Measurements from ENCODE around the gene VTI1B. TPM values are rescaled to one million over a fixed set of nuclear protein-coding genes. Genes with fewer than 3 reads are reported as not detected.
"Not testable (repeated sequence)": the region's sequence is repeated elsewhere in the genome, so short reads cannot be mapped to it uniquely, and the experiment has no call there.

VTI1B gene
- polyA plus RNA-seq, 1 donor: 79.0 TPM

DNA sequence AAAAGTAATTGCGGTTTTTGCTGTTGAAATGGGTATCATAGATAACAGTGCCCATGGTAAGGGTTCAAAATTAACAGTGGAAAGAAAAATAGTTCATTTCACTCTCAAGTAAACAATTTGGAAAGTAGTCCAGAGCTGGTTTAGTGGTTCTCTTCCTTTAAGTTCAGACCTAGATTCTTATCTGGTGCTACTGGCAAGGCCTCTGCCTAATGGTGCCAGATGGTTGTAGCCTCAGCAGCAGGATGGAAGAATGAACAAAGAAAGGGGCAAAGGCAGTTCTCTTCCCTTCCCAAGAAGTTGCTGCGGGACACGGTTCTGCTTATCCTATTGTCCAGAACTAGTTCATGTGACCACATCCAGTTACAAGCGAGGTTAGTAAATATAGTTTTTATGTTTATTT is 44.2 kb downstream of the VTI1B start:
- no peak for DNase-seq (ENCODE audit: low read depth)

DNA sequence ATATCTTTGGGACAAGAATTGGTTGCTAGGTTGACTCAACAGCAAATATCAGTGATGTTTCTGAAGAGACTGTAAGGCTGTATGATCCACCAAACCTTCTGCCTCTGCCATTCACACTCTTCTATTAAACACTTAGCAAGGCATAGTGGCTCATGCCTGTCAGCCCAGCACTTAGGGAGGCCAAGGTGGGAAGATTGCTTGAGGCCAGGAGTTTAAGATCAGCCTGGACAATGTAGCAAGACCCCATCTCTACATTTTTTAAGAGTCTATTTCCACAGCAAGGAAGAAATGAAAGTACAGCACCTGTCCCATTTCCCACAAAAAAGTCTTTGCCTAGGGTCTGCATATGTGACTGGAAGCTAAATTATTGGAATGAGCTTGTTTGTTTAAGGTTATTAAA is 46.9 kb downstream of the VTI1B start:
- DNase-seq (ENCODE audit: low read depth): no peak

DNA sequence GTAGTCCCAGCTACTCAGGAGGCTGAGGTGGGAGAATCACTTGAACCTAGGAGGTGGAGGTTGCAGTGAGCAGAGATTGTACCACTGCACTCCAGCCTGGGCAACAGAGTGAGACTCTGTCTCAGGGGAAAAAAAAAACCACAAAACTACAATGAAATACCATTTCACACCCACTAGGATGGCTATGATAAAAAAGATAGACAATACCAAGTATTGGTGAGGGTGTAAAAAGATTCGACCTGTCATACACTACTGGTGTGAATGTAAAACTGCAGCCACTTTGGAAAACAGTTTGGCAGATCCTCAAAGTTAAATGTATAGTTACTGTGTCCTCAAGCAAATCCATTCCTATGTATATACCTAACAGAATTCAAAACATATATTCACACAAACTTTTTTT is 48.3 kb downstream of the VTI1B start:
- not testable (repeated sequence) for DNase-seq (ENCODE audit: low read depth)

DNA sequence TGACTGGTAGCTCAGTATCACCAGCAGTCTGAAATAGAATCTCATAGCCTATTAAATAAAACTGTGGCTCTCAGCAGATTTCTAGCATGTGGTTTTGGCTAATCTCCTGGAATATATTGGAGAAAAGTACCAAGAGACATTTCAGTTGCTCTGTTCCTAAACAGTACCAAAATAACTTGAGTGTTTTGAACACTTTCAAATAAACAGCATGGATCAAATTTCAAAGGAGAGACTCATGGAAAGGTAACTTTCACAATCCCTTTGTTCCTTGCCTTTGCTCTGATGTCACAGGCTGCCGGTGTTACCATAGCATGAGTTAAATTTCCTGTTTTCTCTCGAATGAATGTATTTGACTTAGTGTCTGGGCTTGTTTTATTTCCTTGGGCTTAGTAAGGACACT is 51.3 kb downstream of the VTI1B start:
- no peak for DNase-seq (ENCODE audit: low read depth)

DNA sequence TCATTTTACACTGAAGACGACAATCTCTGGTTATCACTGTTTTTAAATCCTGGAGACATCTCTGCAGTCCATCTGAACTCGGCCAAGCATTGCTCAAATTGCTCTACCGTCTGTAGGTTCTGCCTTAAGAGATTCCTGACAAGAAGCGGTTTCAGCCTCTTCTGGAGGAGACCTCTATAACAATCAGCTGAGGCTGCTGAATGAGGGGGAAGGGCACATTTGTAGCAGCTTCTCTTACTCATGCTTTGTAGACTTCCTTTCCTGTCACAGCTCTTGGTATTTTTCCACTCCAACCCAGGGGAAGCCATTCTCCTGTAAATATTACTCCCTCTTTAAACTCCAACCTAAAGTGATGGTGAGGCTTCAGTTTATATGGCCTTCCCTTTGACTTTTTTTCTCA is 51.8 kb downstream of the VTI1B start:
- DNase-seq (ENCODE audit: low read depth): no peak

DNA sequence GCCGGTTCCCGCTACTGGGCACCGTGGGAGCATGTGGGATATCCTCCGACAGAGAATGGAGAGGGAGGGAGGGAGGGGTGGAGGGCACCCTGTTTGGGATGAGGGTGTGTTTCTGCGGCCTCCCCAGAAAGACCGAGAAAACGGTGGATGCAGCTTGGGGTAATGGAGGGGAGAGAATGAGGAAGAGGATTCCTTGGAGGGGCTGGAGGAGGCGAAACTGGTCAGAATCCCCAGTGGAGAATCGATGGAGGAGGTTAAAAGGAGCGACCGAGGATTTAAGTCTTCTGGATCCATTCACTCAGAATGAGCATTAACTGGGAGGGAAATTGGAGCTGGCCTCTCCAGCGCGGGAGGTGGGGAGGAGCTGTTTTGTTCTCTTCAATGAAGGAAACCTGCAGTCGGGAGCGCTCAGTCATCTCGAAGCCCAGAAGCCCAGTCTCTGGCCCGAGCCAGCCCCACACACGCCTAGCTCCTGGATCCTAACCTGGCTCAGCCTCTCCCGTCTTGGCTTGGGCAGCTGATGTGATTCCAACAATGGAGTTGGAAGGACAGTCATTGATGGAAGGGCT is 54.1 kb downstream of the VTI1B start:
- no peak for DNase-seq (ENCODE audit: low read depth)

DNA sequence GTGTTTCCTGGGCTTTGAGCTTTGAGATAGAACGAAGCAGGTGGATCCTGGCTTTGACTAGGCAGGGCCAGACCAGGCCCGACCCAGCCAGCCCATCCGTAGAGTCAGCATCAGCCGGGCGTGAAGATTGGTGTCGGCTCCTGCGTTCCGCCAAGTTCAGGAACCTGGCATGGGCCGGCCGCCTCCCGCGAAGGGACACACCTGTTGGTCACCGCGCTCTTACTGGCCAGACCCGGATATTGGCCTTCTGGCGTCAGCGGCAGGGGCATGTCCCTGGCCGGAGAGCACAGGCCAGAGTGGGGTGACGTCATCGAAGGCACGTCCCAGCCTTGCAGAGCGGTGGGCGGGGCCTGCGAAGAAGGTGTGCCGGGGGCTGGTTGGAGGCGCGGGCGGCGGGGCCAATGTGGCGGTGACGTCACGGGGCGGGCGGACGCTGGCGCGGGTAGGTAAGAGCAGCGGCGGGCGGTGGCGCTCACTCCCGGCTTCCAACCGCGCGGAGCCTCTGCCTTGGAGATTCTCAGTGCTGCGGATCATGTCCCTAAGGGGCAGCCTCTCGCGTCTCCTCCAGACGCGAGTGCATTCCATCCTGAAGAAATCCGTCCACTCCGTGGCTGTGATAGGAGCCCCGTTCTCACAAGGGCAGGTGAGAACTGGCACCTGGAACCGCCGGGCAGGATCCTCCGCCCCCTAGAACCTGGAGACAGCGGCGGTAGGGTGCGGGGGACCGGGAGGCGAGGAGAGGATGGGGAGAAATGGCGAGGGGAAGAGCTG is 54.8 kb downstream of the VTI1B start, which contains the start of gene ARG2:
Gene ARG2 (plus strand): TSS at position 475 of the 771 bp plus-strand sequence. CDS start 58 bp downstream, at position 533.
- no peak for DNase-seq (ENCODE audit: low read depth)

DNA sequence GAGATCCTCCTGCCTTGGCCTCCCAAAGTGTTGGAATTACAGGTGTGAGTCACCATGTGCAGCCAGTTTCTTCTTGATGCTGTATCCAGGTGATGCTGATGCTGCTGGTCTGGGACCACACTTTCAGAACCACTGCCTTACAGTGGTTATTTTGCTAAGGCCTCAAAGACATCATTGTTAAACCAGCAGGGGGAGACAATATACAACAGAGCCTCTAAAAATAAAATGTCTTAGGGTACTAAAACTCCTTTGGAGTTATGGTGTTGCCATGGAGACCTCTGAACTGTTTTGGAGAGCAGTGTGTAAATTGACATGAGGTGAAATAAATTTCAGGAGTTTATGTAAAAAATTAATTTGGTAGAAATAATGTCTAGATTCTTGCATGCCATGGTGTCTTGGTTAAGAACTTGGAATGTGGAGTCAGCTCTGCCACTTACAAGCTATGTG is 55.8 kb downstream of the VTI1B start:
- peak; percentile 67 for DNase-seq (ENCODE audit: low read depth)

DNA sequence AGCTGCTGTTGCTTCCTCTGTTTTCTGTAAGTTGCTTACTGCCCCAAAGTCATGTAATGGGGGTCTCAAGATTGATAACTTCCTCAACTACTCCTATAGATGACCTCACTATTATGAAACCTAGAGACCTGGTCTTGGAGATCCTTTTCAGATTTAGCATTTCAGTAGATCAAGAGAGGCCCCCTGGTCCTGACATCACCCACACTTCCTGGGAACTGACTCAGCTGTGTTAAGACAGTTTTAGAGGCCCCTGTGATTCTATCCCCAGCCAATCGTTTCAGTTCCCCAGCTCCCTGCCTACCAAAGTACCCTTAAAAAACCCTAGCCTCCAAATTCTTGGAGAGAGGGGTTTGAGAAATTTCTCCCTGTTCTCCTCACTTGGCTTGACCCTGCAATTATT is 63.9 kb downstream of the VTI1B start:
- DNase-seq (ENCODE audit: low read depth): no peak

DNA sequence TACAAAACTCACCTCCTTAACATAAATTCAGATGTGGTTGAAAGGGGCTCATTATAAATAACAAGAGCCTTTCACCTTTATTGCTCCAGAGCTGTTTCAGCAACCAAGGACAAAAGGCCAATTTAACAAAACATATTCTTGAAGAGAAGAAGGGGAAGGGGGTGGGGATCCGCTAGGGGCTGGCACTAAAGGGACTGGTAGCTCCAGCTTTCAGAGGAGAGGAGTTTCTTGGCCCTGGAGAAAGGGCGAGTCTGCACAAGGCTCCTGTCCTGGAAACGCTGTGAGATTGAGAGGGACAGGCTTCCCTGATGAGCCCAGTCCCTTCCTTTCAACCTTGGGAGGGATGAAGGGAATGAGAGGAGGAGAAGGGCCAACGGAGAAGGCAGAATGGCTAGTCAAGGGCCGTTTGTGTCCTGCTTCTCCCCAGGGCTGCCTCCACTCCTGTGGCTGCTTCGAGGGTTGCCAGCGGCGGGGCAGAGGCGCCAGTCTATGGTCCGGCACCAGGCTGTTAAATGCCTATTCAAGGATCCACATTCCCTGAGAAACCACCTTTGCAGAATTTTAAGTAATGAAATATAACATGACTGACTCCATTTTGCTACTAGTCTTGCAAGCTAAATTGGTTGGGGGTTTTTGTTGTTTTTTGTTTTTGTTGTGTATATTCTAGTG is 64.7 kb downstream of the VTI1B start:
- no peak for DNase-seq (ENCODE audit: low read depth)

DNA sequence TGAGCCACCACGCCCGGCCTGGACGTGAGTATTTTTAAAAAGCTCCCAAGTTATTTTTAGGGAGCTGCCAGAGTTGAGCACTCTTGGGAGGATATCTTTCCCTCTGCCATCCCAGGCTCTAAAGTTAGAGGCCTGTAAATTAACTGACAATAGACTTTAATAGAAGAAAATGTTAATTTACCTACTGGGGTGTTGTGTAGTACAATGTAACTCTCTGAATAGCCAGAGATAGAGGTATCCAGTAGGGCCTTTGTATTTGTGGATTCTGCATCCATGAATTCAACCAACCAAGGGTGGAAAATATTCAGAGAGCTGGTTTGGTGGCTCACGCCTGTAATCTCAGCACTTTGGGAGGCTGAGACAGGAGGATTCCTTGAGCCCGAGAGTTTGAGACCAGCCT is 66.8 kb downstream of the VTI1B start:
- no peak for DNase-seq (ENCODE audit: low read depth)

DNA sequence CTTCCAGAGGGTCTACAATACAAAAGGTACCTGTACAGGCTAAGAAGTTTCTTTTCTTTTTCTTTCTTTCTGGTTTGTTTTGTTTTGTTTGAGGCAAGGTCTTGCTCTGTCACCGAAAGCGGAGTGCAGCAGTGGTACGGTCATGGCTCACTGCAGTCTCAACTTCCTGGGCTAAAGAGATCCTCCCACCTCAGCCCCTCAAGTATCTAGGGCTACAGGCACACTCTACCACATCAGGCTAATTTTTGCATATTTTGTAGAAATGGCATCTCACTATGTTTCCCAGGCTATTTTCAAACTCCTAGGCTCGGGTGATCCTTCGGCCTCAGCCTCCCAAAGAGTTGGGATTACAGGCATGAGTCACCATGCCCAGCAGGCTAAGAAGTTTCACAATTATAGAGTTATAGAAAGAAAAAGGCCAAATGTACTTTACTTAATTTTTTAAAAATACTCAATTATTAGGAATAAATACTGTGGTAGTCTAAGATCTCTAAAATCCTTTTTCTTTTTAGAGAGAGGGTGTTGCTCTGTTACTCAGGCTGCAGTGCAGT is 71.4 kb downstream of the VTI1B start:
- DNase-seq (ENCODE audit: low read depth): no peak

DNA sequence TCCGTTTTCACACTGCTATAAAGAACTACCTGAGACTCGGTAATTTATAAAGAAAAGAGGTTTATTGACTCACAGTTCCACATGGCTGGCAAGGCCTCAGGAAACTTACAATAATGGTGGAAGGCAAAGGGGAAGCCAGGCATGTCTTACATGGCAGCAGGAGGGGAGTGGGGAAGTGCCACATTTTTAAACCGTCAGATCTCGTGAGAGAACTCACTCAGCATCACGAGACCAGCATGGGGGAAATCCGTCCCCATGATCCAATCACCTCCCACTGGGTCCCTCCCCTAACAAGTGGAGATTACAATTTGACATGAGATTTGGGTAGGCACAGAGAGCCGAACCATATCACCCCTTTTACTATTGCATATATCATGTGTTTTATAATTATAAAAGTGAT is 72.4 kb downstream of the VTI1B start:
- DNase-seq (ENCODE audit: low read depth): no peak

DNA sequence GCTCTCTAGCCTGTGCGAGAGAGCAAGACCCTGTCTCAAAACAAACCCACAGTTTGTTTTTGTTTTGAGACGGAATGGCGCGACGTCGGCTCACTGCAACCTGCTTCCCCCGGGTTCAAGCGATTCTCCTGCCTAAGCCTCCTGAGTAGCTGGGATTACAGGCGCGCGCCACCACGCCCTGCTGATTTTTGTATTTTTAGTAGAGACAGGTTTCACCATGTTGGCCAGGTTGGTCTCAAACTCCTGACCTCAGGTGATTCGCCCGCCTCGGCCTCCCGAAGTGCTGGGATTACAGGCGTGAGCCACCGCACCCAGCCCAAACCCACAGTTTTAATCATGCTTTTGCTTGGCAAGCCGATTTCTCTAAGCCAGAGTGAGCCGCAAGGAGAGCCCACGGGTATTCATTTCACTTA is 73.9 kb downstream of the VTI1B start:
- not testable (repeated sequence) for DNase-seq (ENCODE audit: low read depth)

DNA sequence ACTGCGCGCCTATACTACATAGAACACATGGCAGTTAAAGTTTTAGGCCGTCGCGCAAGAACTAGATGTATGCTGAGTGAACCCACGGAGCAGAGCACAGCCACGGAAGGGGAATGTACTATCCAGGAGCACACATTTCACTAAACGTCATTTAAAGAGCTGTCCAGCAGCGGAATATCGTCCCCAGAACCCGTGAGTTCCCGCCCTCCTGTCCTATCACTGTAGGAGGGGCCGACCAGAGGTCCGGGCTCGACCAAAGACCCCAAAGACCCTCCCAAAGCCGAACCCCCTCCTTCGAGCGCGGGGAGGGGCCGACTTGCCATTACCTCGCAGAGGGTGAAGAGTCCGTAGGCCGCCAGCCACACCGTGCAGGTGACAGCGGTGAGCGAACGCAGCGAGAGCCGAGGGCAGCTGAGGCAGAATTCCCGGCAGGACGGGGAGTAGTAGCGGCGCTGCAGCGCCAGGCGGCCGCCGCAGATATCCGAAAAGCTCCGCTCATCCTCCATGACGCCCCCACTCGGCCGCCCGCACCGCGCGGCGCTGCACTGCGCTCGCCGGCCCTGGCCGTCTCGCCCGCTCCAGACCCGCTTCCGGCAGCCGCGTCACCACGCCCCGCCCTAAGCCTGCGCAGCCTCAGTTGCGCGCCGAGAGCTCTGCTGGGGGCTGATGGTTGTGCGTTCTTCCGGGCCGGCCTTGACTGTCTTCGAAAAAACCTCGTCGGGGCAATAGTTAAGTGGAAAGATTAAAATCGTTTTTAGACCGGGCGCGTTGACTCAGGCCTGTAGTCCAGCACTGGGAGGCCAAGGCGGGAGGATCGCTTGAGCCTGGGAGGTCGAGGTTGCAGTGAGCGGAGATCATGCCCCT is 74.5 kb downstream of the VTI1B start, which contains the start of gene PIGH:
Gene PIGH (minus strand): TSS at position 571 of the 864 bp plus-strand sequence. CDS start 65 bp downstream, at position 506.
- DNase-seq (ENCODE audit: low read depth): no peak

Other genes with a start within 250 kb of the VTI1B start
- gene TMEM229B, start 185.9 kb downstream of the VTI1B start, polyA plus RNA-seq (ENCODE audit: insufficient read length): 0.39 TPM
- gene PLEKHH1, start 141.3 kb downstream of the VTI1B start, polyA plus RNA-seq (ENCODE audit: insufficient read length): 1.7 TPM
- gene PIGH, start 74.4 kb downstream of the VTI1B start, polyA plus RNA-seq (ENCODE audit: insufficient read length): 12.8 TPM
- 2.3 TPM for gene ARG2, start 54.7 kb downstream of the VTI1B start, polyA plus RNA-seq (ENCODE audit: insufficient read length)
- gene RDH11, start 21.1 kb upstream of the VTI1B start, polyA plus RNA-seq (ENCODE audit: insufficient read length): 39.4 TPM
- gene RDH12, start 27.3 kb upstream of the VTI1B start, polyA plus RNA-seq (ENCODE audit: insufficient read length): 0.43 TPM
- 12.8 TPM for gene ZFYVE26, start 142.0 kb upstream of the VTI1B start, polyA plus RNA-seq (ENCODE audit: insufficient read length)
- 7.3 TPM for gene RAD51B, start 145.1 kb upstream of the VTI1B start, polyA plus RNA-seq (ENCODE audit: insufficient read length)

Data from forelimb muscle (tissue), 1 donor.